ENCODE data around the gene DEPP1. TPM values are rescaled to one million over a fixed set of nuclear protein-coding genes. Genes with fewer than 3 reads are reported as not detected.

The DEPP1 gene
- total and polyA plus RNA-seq, 8 donors: 68.9 to 270 (median 173) TPM

- no peaks in the 10 kb centered on the region for H3K36me3 ChIP-seq
- peak overlapping the region; percentile 59 to 87 (median 83) for H3K27ac ChIP-seq
- DNase-seq (no peak), ATAC-seq (no peak), FAIRE-seq (no peak)
- no peak overlapping the region for H3K4me3 ChIP-seq
- peaks cover 51 to 72% (median 55%) of the 10 kb centered on the region in 3 donors for H3K4me1 ChIP-seq
- intact Hi-C loops (cut with DNase I): no loop called here
- H3K27me3 ChIP-seq: no peaks in the 10 kb centered on the region
- H3K9me3 ChIP-seq: no peaks in the 10 kb centered on the region
- no peak for TF ChIP-seq CTCF (IDR thresholded peaks at IDR 0.05)
- 87 to 92% methylated on average over 6 of the region's 6 CpGs for WGBS, 2 donors
Observed at GRCh38 chr10:44997105-44997748, 18.6 kb upstream of the DEPP1 start.

GRCh38 chr10:44995914-44996669, 17.5 kb upstream of the DEPP1 start:
- Histone ChIP-seq H3K36me3 (no peaks in the 10 kb centered on the region), H3K4me1 (peaks cover 55 to 77% (median 56%) of the 10 kb centered on the region in 3 donors), H3K27me3 (no peaks in the 10 kb centered on the region), H3K27ac (peak overlapping the region; percentile 59 to 87 (median 83)), H3K9me3 (no peaks in the 10 kb centered on the region), H3K4me3 (no peak overlapping the region)
- FAIRE-seq (no peak), ATAC-seq (peak; percentile 35 to 56 (median 50)), DNase-seq (peak; percentile 53 to 71 (median 60))
- TF ChIP-seq CTCF (IDR thresholded peaks at IDR 0.05): no peak
- intact Hi-C loops (cut with DNase I): no loop called here
- 5 to 6% methylated on average over 9 of the region's 9 CpGs for WGBS, 2 donors

- DNase-seq (no peak), FAIRE-seq (no peak), ATAC-seq (no peak)
- Histone ChIP-seq H3K36me3 (no peaks in the 10 kb centered on the region), H3K4me1 (peaks cover 61 to 82% (median 61%) of the 10 kb centered on the region in 3 donors), H3K27ac (peak overlapping the region; percentile 59 to 87 (median 83)), H3K27me3 (no peaks in the 10 kb centered on the region), H3K9me3 (no peaks in the 10 kb centered on the region), H3K4me3 (no peak overlapping the region)
- TF ChIP-seq CTCF (IDR thresholded peaks at IDR 0.05): no peak
- 30 to 33% methylated on average over 4 of the region's 4 CpGs for WGBS, 2 donors
- intact Hi-C loops (cut with DNase I): no loop called here
Observed at GRCh38 chr10:44995581-44995913, 16.9 kb upstream of the DEPP1 start.

GRCh38 chr10:44994752-44995530, 16.3 kb upstream of the DEPP1 start:
- TF ChIP-seq CTCF (IDR thresholded peaks at IDR 0.05): no peak
- no peaks in the 10 kb centered on the region for H3K9me3 ChIP-seq
- WGBS, 2 donors: 67 to 71% methylated on average over 9 of the region's 9 CpGs
- FAIRE-seq (no peak), DNase-seq (peak; percentile 57 to 85 (median 68)), ATAC-seq (peak in 3 of 4 donors; percentile 17 to 36 (median 28))
- H3K36me3 ChIP-seq: no peaks in the 10 kb centered on the region
- no peak overlapping the region for H3K4me3 ChIP-seq
- intact Hi-C loops (cut with DNase I): no loop called here
- H3K27ac ChIP-seq: peak overlapping the region; percentile 59 to 87 (median 83)
- no peaks in the 10 kb centered on the region for H3K27me3 ChIP-seq
- peaks cover 57 to 78% (median 67%) of the 10 kb centered on the region in 3 donors for H3K4me1 ChIP-seq

All from pancreas (tissue), 10 donors.